ENCODE data around the gene NUDT1. TPM values are rescaled to one million over a fixed set of nuclear protein-coding genes. Genes with fewer than 3 reads are reported as not detected.

Gene NUDT1
- total and polyA plus RNA-seq, 2 experiments from 2014 or later, result 9.6 to 16.3 TPM

DNA sequence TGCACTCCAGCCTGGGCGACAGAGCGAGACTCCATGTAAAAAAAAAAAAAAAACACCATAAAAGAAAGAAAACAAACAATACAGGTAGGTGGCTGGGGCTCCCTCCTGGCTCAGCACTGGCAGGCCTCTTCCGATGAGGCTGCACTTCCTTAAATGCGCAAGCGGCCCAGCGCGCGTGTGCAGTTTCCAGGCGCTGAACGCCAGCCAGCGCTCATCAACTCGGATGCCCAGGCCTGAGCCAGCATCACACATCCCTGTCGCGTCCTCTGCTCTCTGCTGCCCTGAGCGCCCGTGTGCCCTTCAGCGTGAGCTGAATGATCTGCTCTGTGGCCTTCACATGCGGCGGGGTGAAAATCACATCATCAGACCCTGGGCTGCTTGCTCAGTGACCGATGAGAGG, 31.8 kb downstream of the NUDT1 start:
- Histone ChIP-seq H2AFZ (no peak overlapping the region), H3K4me1 (ENCODE audit: insufficient read depth) (peaks cover 14% of the 10 kb centered on the region), H3K36me3 (replicated peaks; ENCODE audit: insufficient read depth, low read depth) (no peaks in the 10 kb centered on the region), H3K79me2 (peaks cover 7% of the 10 kb centered on the region), H3K4me2 (no peak overlapping the region), H3K4me3 (no peak overlapping the region), H3K9me3 (ENCODE audit: low read depth) (no peaks in the 10 kb centered on the region), H3K27me3 (no peaks in the 10 kb centered on the region), H4K20me1 (ENCODE audit: insufficient read depth, poor library complexity, severe bottlenecking) (no peaks in the 10 kb centered on the region), H3K9me2 (replicated peaks; ENCODE audit: insufficient read depth) (no peaks in the 10 kb centered on the region), H3K27ac (no peak overlapping the region)
- TF ChIP-seq EZH2phosphoT487 (IDR thresholded peaks at IDR 0.05; ENCODE audit: low read depth, severe bottlenecking, unreplicated experiment) (no peak), EZH2 (IDR thresholded peaks at IDR 0.05; ENCODE audit: borderline replicate concordance) (no peak)
- TF ChIP-seq, protein P1, sequence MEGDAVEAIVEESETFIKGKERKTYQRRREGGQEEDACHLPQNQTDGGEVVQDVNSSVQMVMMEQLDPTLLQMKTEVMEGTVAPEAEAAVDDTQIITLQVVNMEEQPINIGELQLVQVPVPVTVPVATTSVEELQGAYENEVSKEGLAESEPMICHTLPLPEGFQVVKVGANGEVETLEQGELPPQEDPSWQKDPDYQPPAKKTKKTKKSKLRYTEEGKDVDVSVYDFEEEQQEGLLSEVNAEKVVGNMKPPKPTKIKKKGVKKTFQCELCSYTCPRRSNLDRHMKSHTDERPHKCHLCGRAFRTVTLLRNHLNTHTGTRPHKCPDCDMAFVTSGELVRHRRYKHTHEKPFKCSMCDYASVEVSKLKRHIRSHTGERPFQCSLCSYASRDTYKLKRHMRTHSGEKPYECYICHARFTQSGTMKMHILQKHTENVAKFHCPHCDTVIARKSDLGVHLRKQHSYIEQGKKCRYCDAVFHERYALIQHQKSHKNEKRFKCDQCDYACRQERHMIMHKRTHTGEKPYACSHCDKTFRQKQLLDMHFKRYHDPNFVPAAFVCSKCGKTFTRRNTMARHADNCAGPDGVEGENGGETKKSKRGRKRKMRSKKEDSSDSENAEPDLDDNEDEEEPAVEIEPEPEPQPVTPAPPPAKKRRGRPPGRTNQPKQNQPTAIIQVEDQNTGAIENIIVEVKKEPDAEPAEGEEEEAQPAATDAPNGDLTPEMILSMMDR (IDR thresholded peaks at IDR 0.05; ENCODE audit: poor library complexity), result no peak
- DNase-seq (ENCODE audit: low spot score), result no peak
- WGBS (ENCODE audit: low lambda C conversion rate, missing lambda C conversion rate), result 98% methylated on average over 20 of the region's 20 CpGs

DNA sequence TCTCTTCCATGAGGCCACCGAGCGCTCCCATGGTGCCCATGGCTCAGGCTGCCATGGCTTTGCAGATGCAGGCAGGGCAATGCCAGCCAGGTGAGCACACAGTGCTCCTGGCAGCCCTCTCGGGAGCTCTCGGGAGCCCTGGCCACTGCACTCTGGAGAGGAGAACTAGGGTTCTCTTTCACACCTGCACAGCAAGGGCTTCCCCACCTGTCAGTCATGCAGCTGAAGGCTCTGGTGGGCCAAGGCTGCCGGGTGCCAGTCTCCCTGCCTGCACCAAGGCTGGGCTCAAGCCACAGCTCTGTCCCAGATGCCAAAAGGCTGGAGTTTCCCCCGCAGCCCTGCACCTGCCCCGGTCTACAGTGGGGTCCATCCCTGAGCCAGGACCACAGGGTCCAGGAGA, 32.6 kb downstream of the NUDT1 start:
- no peaks in the 10 kb centered on the region for H3K9me2 ChIP-seq (replicated peaks; ENCODE audit: insufficient read depth)
- peaks cover 16% of the 10 kb centered on the region for H3K4me1 ChIP-seq (ENCODE audit: insufficient read depth)
- WGBS (ENCODE audit: low lambda C conversion rate, missing lambda C conversion rate), result 82% methylated on average over 7 of the region's 7 CpGs
- no peak for DNase-seq (ENCODE audit: low spot score)
- no peaks in the 10 kb centered on the region for H3K36me3 ChIP-seq (replicated peaks; ENCODE audit: insufficient read depth, low read depth)
- H3K79me2 ChIP-seq, result peaks cover 12% of the 10 kb centered on the region
- H3K9me3 ChIP-seq (ENCODE audit: low read depth), result no peaks in the 10 kb centered on the region
- no peak overlapping the region for H3K4me3 ChIP-seq
- TF ChIP-seq EZH2phosphoT487 (IDR thresholded peaks at IDR 0.05; ENCODE audit: low read depth, severe bottlenecking, unreplicated experiment) (no peak), EZH2 (IDR thresholded peaks at IDR 0.05; ENCODE audit: borderline replicate concordance) (no peak)
- TF ChIP-seq, protein P1 (IDR thresholded peaks at IDR 0.05; ENCODE audit: poor library complexity), result no peak
- no peak overlapping the region for H2AFZ ChIP-seq
- H4K20me1 ChIP-seq (ENCODE audit: insufficient read depth, poor library complexity, severe bottlenecking), result no peaks in the 10 kb centered on the region
- no peaks in the 10 kb centered on the region for H3K27me3 ChIP-seq
- H3K27ac ChIP-seq, result no peak overlapping the region
- no peak overlapping the region for H3K4me2 ChIP-seq

DNA sequence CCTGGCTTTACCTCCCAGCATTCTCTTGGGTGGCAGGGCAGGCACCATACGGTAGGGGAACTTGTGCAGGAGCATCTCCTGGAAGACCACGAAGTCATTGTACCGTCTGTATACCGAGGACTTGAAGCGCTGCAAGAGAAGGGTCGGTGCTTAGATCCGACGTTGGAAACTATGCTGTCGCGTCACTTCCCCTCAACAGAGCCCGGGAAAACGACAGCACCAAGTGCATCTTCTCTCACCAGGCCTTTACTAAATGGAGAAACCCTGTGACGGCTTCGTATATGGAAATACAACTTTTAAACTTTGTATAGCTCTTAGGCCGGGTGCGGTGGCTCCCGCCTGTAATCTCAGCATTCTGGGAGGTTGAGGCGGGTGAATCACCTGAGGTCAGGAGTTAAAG, 33.1 kb downstream of the NUDT1 start:
- H3K4me1 ChIP-seq (ENCODE audit: insufficient read depth), result peaks cover 16% of the 10 kb centered on the region
- no peaks in the 10 kb centered on the region for H4K20me1 ChIP-seq (ENCODE audit: insufficient read depth, poor library complexity, severe bottlenecking)
- H3K4me2 ChIP-seq, result no peak overlapping the region
- 94% methylated on average over 18 of the region's 18 CpGs for WGBS (ENCODE audit: low lambda C conversion rate, missing lambda C conversion rate)
- no peak for DNase-seq (ENCODE audit: low spot score)
- no peaks in the 10 kb centered on the region for H3K9me3 ChIP-seq (ENCODE audit: low read depth)
- no peak overlapping the region for H2AFZ ChIP-seq
- no peaks in the 10 kb centered on the region for H3K27me3 ChIP-seq
- H3K36me3 ChIP-seq (replicated peaks; ENCODE audit: insufficient read depth, low read depth), result no peaks in the 10 kb centered on the region
- H3K79me2 ChIP-seq, result peaks cover 12% of the 10 kb centered on the region
- no peak overlapping the region for H3K27ac ChIP-seq
- TF ChIP-seq EZH2phosphoT487 (IDR thresholded peaks at IDR 0.05; ENCODE audit: low read depth, severe bottlenecking, unreplicated experiment), result no peak
- H3K4me3 ChIP-seq, result no peak overlapping the region
- H3K9me2 ChIP-seq (replicated peaks; ENCODE audit: insufficient read depth), result no peaks in the 10 kb centered on the region

DNA sequence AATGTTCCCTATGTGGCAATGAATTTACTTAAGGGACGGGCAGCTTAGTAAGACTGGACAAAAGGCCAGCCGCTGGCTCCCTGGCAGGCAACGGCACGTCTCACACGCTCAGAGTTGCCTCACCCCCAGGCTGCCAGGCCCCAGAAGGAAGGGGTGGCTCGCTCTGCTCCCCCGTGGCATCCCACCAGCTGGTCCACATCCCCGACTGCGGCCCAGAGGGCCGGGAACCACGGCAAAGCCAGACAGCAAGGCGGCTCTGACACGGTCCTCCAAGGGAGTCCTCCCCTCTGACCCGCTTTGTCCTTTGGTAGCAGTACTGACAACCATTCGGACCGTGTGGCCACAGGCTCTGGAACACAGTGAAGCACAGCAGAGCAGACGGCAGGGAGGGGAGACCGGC, 34.1 kb downstream of the NUDT1 start:
- H3K27me3 ChIP-seq, result no peaks in the 10 kb centered on the region
- H3K4me3 ChIP-seq, result no peak overlapping the region
- H4K20me1 ChIP-seq (ENCODE audit: insufficient read depth, poor library complexity, severe bottlenecking), result no peaks in the 10 kb centered on the region
- H3K27ac ChIP-seq, result no peak overlapping the region
- H3K4me1 ChIP-seq (ENCODE audit: insufficient read depth), result peaks cover 17% of the 10 kb centered on the region
- WGBS (ENCODE audit: low lambda C conversion rate, missing lambda C conversion rate), result 90% methylated on average over 18 of the region's 18 CpGs
- H3K9me2 ChIP-seq (replicated peaks; ENCODE audit: insufficient read depth), result no peaks in the 10 kb centered on the region
- no peak for DNase-seq (ENCODE audit: low spot score)
- H3K9me3 ChIP-seq (ENCODE audit: low read depth), result no peaks in the 10 kb centered on the region
- no peak overlapping the region for H3K4me2 ChIP-seq
- no peak overlapping the region for H2AFZ ChIP-seq
- peaks cover 15% of the 10 kb centered on the region for H3K79me2 ChIP-seq
- no peaks in the 10 kb centered on the region for H3K36me3 ChIP-seq (replicated peaks; ENCODE audit: insufficient read depth, low read depth)
- TF ChIP-seq EZH2phosphoT487 (IDR thresholded peaks at IDR 0.05; ENCODE audit: low read depth, severe bottlenecking, unreplicated experiment) (no peak), EZH2 (IDR thresholded peaks at IDR 0.05; ENCODE audit: borderline replicate concordance) (no peak)
- TF ChIP-seq, protein P1 (IDR thresholded peaks at IDR 0.05; ENCODE audit: poor library complexity), result no peak

Measured in hepatocyte (in vitro differentiated cells).